ENCODE results near the gene TMEM132C. TPM values are rescaled to one million over a fixed set of nuclear protein-coding genes. Genes with fewer than 3 reads are reported as not detected.

TMEM132C gene
- polyA plus RNA-seq, 2 of the 4 experiments (the other 2 are of a cell fraction): not detected

DNA sequence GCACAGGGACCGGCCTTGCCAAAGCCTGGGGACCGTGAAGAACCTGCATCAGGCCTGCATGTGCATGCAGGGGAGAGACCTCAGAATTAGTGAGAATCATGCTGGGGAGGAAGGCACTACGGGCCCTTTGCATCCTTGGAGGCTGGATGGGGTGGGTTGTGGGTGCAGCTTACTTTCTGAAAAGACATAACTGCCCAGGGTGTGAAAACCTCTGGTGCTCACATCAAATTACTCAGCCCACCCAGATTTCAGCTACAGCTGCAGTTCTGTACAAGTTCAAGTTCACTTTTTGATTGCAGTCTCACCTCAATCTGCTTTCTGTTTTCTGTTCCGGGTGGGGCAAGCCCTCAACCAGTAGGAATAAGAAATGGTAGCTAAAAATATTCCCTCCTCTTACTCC, 426.1 kb downstream of the TMEM132C start:
- ATAC-seq: no peak
- CTCF ChIA-PET: no interaction called here
- WGBS (ENCODE audit: missing lambda C conversion rate): 4% methylated on average over 4 of the region's 4 CpGs

DNA sequence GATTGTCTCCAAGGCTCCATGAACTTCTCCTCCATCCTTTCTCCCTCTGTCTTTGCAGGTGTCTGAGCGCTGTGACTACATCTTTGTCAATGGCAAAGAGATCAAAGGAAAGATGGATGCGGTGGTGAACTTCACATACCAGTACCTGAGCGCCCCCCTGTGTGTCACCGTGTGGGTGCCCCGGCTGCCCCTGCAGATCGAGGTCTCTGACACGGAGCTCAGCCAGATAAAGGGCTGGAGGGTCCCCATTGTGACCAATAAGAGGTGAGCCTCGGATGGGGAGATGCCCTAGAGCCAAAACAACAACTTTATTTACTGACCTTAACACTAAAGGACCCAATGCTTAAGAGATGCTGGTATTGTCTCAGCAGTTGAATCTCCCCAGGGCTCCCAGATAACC, 426.8 kb downstream of the TMEM132C start:
- ChIA-PET POLR2A (no interaction called here), CTCF (no interaction called here)
- FAIRE-seq (no peak), DNase-seq (ENCODE audit: low read depth in 1 of 2, low spot score in 1 of 2) (no peak), ATAC-seq (no peak)
- H3K4me1 ChIP-seq: no peaks in the 10 kb centered on the region
- H3K9me3 ChIP-seq: no peaks in the 10 kb centered on the region; the same call in 2 of the 3 replicates
- H3K4me3 ChIP-seq: no peak overlapping the region
- H3K27ac ChIP-seq: no peak overlapping the region
- 7% methylated on average over 8 of the region's 8 CpGs for WGBS (ENCODE audit: missing lambda C conversion rate)
- TF ChIP-seq EHMT2 (IDR thresholded peaks at IDR 0.05; ENCODE audit: low read depth) (no peak), EP300 (IDR thresholded peaks at IDR 0.05) (no peak), HOXB5 (CRISPR knock-in tag; IDR thresholded peaks at IDR 0.05) (no peak), RNF2 (IDR thresholded peaks at IDR 0.05; ENCODE audit: borderline replicate concordance, low read depth) (no peak), CHD2 (IDR thresholded peaks at IDR 0.05; ENCODE audit: low read length, partially characterized antibody) (no peak), NFE2L2 (conservative IDR thresholded peaks at IDR 0.05; ENCODE audit: low read length) (no peak), CBX2 (IDR thresholded peaks at IDR 0.05; ENCODE audit: borderline replicate concordance, low read depth) (no peak), ZNF302 (CRISPR knock-in tag; IDR thresholded peaks at IDR 0.05) (no peak), BHLHE40 (IDR thresholded peaks at IDR 0.05; ENCODE audit: low read depth, low read length) (no peak)
- TF ChIP-seq, protein P1, sequence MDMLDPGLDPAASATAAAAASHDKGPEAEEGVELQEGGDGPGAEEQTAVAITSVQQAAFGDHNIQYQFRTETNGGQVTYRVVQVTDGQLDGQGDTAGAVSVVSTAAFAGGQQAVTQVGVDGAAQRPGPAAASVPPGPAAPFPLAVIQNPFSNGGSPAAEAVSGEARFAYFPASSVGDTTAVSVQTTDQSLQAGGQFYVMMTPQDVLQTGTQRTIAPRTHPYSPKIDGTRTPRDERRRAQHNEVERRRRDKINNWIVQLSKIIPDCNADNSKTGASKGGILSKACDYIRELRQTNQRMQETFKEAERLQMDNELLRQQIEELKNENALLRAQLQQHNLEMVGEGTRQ (IDR thresholded peaks at IDR 0.05): no peak
- H3K4me2 ChIP-seq: no peak overlapping the region

More for the DNA sequence above, 426.1 kb downstream of the TMEM132C start:
- DNase-seq (ENCODE audit: low read depth in 1 of 2, low spot score in 1 of 2): no peak
- Histone ChIP-seq H3K4me1 (no peaks in the 10 kb centered on the region), H3K4me3 (no peak overlapping the region), H3K9me3 (no peaks in the 10 kb centered on the region; the same call in 2 of the 3 replicates), H3K27ac (no peak overlapping the region), H3K4me2 (no peak overlapping the region)
- TF ChIP-seq, protein P2, sequence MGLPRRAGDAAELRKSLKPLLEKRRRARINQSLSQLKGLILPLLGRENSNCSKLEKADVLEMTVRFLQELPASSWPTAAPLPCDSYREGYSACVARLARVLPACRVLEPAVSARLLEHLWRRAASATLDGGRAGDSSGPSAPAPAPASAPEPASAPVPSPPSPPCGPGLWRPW (IDR thresholded peaks at IDR 0.05): no peak
- POLR2A ChIA-PET: no interaction called here
- no peak for FAIRE-seq

DNA sequence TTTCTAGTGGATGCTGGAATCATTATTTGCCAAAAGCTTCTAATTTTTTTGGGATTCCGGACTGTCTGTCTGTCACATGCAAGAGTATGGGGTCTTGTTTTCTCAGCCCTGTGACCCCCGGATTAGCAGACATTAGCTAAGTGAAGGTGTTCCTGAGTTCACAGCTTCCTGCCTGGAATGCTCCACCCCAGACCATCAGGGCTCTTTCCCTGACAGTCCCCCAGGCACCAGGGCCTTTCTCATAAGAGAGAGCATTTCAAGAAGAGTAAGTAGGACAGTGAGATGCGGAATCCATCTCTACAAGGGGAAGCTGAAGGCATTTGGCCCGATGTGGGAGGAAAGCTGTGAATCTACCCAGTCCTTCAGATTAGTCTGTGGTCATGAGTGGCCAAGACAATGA, 427.5 kb downstream of the TMEM132C start:
- no peak for DNase-seq (ENCODE audit: low read depth in 1 of 2, low spot score in 1 of 2)
- Histone ChIP-seq H3K4me1 (no peaks in the 10 kb centered on the region), H3K4me2 (no peak overlapping the region), H3K4me3 (no peak overlapping the region), H3K9me3 (no peaks in the 10 kb centered on the region; the same call in 2 of the 3 replicates), H3K27ac (no peak overlapping the region)
- POLR2A ChIA-PET: no interaction called here
- no peak for FAIRE-seq
- CTCF ChIA-PET: no interaction called here
- WGBS (ENCODE audit: missing lambda C conversion rate): 3% methylated on average over 4 of the region's 4 CpGs
- no peak for ATAC-seq
- TF ChIP-seq MAFK (IDR thresholded peaks at IDR 0.05; ENCODE audit: partially characterized antibody) (no peak), POLR2AphosphoS2 (conservative IDR thresholded peaks at IDR 0.05; ENCODE audit: low read length) (no peak), MAZ (IDR thresholded peaks at IDR 0.05; ENCODE audit: borderline replicate concordance, low read depth, low read length) (no peak), TP53 (CRISPR knock-in tag; IDR thresholded peaks at IDR 0.05) (no peak), SREBF2 (IDR thresholded peaks at IDR 0.05) (no peak), TFCP2L1 (CRISPR knock-in tag; IDR thresholded peaks at IDR 0.05) (no peak), HOXA7 (CRISPR knock-in tag; IDR thresholded peaks at IDR 0.05) (no peak), GATA3 (IDR thresholded peaks at IDR 0.05; ENCODE audit: borderline replicate concordance) (no peak), RNF2 (IDR thresholded peaks at IDR 0.05; ENCODE audit: borderline replicate concordance, low read depth) (no peak), NR3C1 (IDR thresholded peaks at IDR 0.05) (no peak)
- TF ChIP-seq, protein P3, sequence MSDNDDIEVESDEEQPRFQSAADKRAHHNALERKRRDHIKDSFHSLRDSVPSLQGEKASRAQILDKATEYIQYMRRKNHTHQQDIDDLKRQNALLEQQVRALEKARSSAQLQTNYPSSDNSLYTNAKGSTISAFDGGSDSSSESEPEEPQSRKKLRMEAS (IDR thresholded peaks at IDR 0.05): no peak
- TF ChIP-seq, protein P4, sequence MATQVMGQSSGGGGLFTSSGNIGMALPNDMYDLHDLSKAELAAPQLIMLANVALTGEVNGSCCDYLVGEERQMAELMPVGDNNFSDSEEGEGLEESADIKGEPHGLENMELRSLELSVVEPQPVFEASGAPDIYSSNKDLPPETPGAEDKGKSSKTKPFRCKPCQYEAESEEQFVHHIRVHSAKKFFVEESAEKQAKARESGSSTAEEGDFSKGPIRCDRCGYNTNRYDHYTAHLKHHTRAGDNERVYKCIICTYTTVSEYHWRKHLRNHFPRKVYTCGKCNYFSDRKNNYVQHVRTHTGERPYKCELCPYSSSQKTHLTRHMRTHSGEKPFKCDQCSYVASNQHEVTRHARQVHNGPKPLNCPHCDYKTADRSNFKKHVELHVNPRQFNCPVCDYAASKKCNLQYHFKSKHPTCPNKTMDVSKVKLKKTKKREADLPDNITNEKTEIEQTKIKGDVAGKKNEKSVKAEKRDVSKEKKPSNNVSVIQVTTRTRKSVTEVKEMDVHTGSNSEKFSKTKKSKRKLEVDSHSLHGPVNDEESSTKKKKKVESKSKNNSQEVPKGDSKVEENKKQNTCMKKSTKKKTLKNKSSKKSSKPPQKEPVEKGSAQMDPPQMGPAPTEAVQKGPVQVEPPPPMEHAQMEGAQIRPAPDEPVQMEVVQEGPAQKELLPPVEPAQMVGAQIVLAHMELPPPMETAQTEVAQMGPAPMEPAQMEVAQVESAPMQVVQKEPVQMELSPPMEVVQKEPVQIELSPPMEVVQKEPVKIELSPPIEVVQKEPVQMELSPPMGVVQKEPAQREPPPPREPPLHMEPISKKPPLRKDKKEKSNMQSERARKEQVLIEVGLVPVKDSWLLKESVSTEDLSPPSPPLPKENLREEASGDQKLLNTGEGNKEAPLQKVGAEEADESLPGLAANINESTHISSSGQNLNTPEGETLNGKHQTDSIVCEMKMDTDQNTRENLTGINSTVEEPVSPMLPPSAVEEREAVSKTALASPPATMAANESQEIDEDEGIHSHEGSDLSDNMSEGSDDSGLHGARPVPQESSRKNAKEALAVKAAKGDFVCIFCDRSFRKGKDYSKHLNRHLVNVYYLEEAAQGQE (IDR thresholded peaks at IDR 0.05): no peak
